Measurements from ENCODE around the gene MRPL12.

DNA sequence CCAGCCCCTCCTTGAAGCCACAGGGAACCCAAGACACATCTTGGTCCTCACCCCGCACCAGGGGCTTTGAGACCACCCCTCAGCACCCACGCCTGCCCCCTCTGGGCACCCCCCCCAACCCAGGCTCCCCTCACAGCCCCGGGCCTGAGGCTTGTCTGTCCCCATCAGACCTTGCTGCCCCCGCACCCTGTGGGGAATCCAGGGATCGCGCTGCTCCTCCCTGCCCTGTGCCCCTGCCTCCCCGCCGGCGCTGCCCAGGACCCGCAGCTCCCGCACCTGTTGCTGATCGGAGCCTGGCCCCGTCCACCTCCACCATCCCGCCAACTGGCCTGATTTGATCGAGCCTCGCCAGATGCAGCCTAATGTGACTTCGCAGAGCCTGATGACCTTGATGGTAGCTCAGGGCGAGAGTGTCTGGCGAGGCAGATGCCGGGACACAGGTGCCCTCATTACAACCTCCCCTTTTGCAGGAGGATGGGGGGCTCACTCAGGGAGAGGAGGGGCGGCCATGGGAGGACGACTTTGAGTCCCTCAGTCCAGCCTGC lies 38.0 kb downstream of the MRPL12 start:
- TF ChIP-seq POLR2AphosphoS5 (IDR thresholded peaks at IDR 0.05; ENCODE audit: low read depth, low read length), result no peak
- TF ChIP-seq REST (IDR thresholded peaks at IDR 0.05; ENCODE audit: insufficient read depth in 1 of 2, low read depth in 2 of 2, low read length in 2 of 2), result no peak
- no peak for TF ChIP-seq TAF1 (IDR thresholded peaks at IDR 0.05; ENCODE audit: borderline replicate concordance, insufficient read depth, low read length)
- TF ChIP-seq SIN3A (IDR thresholded peaks at IDR 0.05; ENCODE audit: borderline replicate concordance, insufficient read depth, low read length), result no peak
- no peak for TF ChIP-seq FOXP2 (optimal IDR thresholded peaks at IDR 0.05; ENCODE audit: borderline replicate concordance, extremely low read depth, extremely low read length, insufficient read depth)
